Measurements from ENCODE around the gene TOMT.
"Not testable (repeated sequence)": the region's sequence is repeated elsewhere in the genome, so short reads cannot be mapped to it uniquely, and the experiment has no call there.

The TOMT gene

GRCh38 chr11:72144807-72145565, 39.3 kb downstream of the TOMT start:
- Histone ChIP-seq H3K27ac (ENCODE audit: low read length) (no peak overlapping the region), H3K4me3 (ENCODE audit: low read depth in 1 of 2, low read length in 2 of 2) (no peak overlapping the region), H3K4me1 (ENCODE audit: control insufficient read depth in 1 of 2, insufficient read depth in 2 of 2, low read length in 2 of 2) (no peaks in the 10 kb centered on the region), H3K9me3 (ENCODE audit: control insufficient read depth in 1 of 2, low read length in 2 of 2) (no peaks in the 10 kb centered on the region), H3K36me3 (ENCODE audit: control insufficient read depth in 1 of 2, insufficient read depth in 2 of 2, low read length in 2 of 2) (no peaks in the 10 kb centered on the region), H3K27me3 (ENCODE audit: low read depth, low read length) (no peaks in the 10 kb centered on the region)

GRCh38 chr11:72146625-72147024, 40.9 kb downstream of the TOMT start:
- H3K36me3 ChIP-seq (ENCODE audit: control insufficient read depth in 1 of 2, insufficient read depth in 2 of 2, low read length in 2 of 2), result no peaks in the 10 kb centered on the region
- no peaks in the 10 kb centered on the region for H3K27me3 ChIP-seq (ENCODE audit: low read depth, low read length)
- no peak overlapping the region for H3K4me3 ChIP-seq (ENCODE audit: low read depth in 1 of 2, low read length in 2 of 2)

GRCh38 chr11:72150882-72151281, 45.2 kb downstream of the TOMT start:
- Histone ChIP-seq H3K27me3 (ENCODE audit: low read depth, low read length) (no peaks in the 10 kb centered on the region), H3K4me3 (ENCODE audit: low read depth in 1 of 2, low read length in 2 of 2) (no peak overlapping the region)

More at GRCh38 chr11:72146625-72147024, 40.9 kb downstream of the TOMT start:
- no peaks in the 10 kb centered on the region for H3K4me1 ChIP-seq (ENCODE audit: control insufficient read depth in 1 of 2, insufficient read depth in 2 of 2, low read length in 2 of 2)
- no peak overlapping the region for H3K27ac ChIP-seq (ENCODE audit: low read length)
- no peaks in the 10 kb centered on the region for H3K9me3 ChIP-seq (ENCODE audit: control insufficient read depth in 1 of 2, low read length in 2 of 2)

GRCh38 chr11:72153874-72154273, 48.1 kb downstream of the TOMT start:
- not testable (repeated sequence) for H3K36me3 ChIP-seq (ENCODE audit: control insufficient read depth in 1 of 2, insufficient read depth in 2 of 2, low read length in 2 of 2); H3K27me3 ChIP-seq (ENCODE audit: low read depth, low read length); H3K4me3 ChIP-seq (ENCODE audit: low read depth in 1 of 2, low read length in 2 of 2); H3K27ac ChIP-seq (ENCODE audit: low read length); H3K9me3 ChIP-seq (ENCODE audit: control insufficient read depth in 1 of 2, low read length in 2 of 2); H3K4me1 ChIP-seq (ENCODE audit: control insufficient read depth in 1 of 2, insufficient read depth in 2 of 2, low read length in 2 of 2)

More at GRCh38 chr11:72150882-72151281, 45.2 kb downstream of the TOMT start:
- no peaks in the 10 kb centered on the region for H3K9me3 ChIP-seq (ENCODE audit: control insufficient read depth in 1 of 2, low read length in 2 of 2)
- no peak overlapping the region for H3K27ac ChIP-seq (ENCODE audit: low read length)
- no peaks in the 10 kb centered on the region for H3K36me3 ChIP-seq (ENCODE audit: control insufficient read depth in 1 of 2, insufficient read depth in 2 of 2, low read length in 2 of 2)
- H3K4me1 ChIP-seq (ENCODE audit: control insufficient read depth in 1 of 2, insufficient read depth in 2 of 2, low read length in 2 of 2), result no peaks in the 10 kb centered on the region

- Histone ChIP-seq H3K9me3 (ENCODE audit: control insufficient read depth in 1 of 2, low read length in 2 of 2) (no peaks in the 10 kb centered on the region), H3K36me3 (ENCODE audit: control insufficient read depth in 1 of 2, insufficient read depth in 2 of 2, low read length in 2 of 2) (no peaks in the 10 kb centered on the region), H3K4me1 (ENCODE audit: control insufficient read depth in 1 of 2, insufficient read depth in 2 of 2, low read length in 2 of 2) (no peaks in the 10 kb centered on the region), H3K4me3 (ENCODE audit: low read depth in 1 of 2, low read length in 2 of 2) (no peak overlapping the region), H3K27me3 (ENCODE audit: low read depth, low read length) (no peaks in the 10 kb centered on the region), H3K27ac (ENCODE audit: low read length) (no peak overlapping the region)
Measured at GRCh38 chr11:72154816-72155215, 49.1 kb downstream of the TOMT start.

- Histone ChIP-seq H3K27me3 (ENCODE audit: low read depth, low read length) (no peaks in the 10 kb centered on the region), H3K27ac (ENCODE audit: low read length) (no peak overlapping the region), H3K4me1 (ENCODE audit: control insufficient read depth in 1 of 2, insufficient read depth in 2 of 2, low read length in 2 of 2) (no peaks in the 10 kb centered on the region), H3K4me3 (ENCODE audit: low read depth in 1 of 2, low read length in 2 of 2) (no peak overlapping the region), H3K9me3 (ENCODE audit: control insufficient read depth in 1 of 2, low read length in 2 of 2) (no peaks in the 10 kb centered on the region), H3K36me3 (ENCODE audit: control insufficient read depth in 1 of 2, insufficient read depth in 2 of 2, low read length in 2 of 2) (no peaks in the 10 kb centered on the region)
Measured at GRCh38 chr11:72155751-72156150, 50.0 kb downstream of the TOMT start.

GRCh38 chr11:72157131-72157530, 51.4 kb downstream of the TOMT start:
- H3K4me1 ChIP-seq (ENCODE audit: control insufficient read depth in 1 of 2, insufficient read depth in 2 of 2, low read length in 2 of 2), result no peaks in the 10 kb centered on the region
- H3K9me3 ChIP-seq (ENCODE audit: control insufficient read depth in 1 of 2, low read length in 2 of 2), result no peaks in the 10 kb centered on the region
- H3K4me3 ChIP-seq (ENCODE audit: low read depth in 1 of 2, low read length in 2 of 2), result no peak overlapping the region
- no peak overlapping the region for H3K27ac ChIP-seq (ENCODE audit: low read length)
- H3K27me3 ChIP-seq (ENCODE audit: low read depth, low read length), result no peaks in the 10 kb centered on the region
- no peaks in the 10 kb centered on the region for H3K36me3 ChIP-seq (ENCODE audit: control insufficient read depth in 1 of 2, insufficient read depth in 2 of 2, low read length in 2 of 2)
